ENCODE data around the gene TMEM259.

- no peak for TF ChIP-seq ZFP36 (IDR thresholded peaks at IDR 0.05; ENCODE audit: borderline replicate concordance, low read depth, low read length, partially characterized antibody)
- no peak for TF ChIP-seq CBX2 (IDR thresholded peaks at IDR 0.05; ENCODE audit: low read depth, low read length)
- no peak for TF ChIP-seq CBX2 (CRISPR knock-in tag; IDR thresholded peaks at IDR 0.05; ENCODE audit: low read depth)
Measured at GRCh38 chr19:976476-976875, 44.4 kb downstream of the TMEM259 start.

All from HepG2 (cell line).